Peyer's patch (tissue), 4 donors: Measurements from ENCODE around the gene MUC21.

Experiments used
- CTCF ChIP-seq, 6 experiments: fragments of 450-650 bp in 4 of 6; fragments of 200-600 bp in 2 of 6; sonication (generic) in 1 of 6; IDR thresholded peaks; one replicate each; pipeline ENCODE4 v1.5.1; 2017 to 2019; ENCODE audit warnings: antibody characterized with exemption in 6 of 6, mild to moderate bottlenecking in 3 of 6, moderate library complexity in 1 of 6
- POLR2A ChIP-seq, 2 donors: fragments of 450-650 bp; IDR thresholded peaks; one replicate each; pipeline ENCODE4 v1.5.1; 2017; ENCODE audit warnings: antibody characterized with exemption in 2 of 2, mild to moderate bottlenecking in 2 of 2, moderate library complexity in 2 of 2

- TF ChIP-seq POLR2A (IDR thresholded peaks at IDR 0.05) (no peak), CTCF (IDR thresholded peaks at IDR 0.05) (no peak)
These were observed 2.0 kb downstream of the MUC21 start for GRCh38 chr6:30985490-30985889.
